HG02840 (cell line): Measurements from ENCODE around the gene IFI27L2.
"Not testable (repeated sequence)": the region's sequence is repeated elsewhere in the genome, so short reads cannot be mapped to it uniquely, and the experiment has no call there.

Source experiments
- ATAC-seq: cut with Tn5 transposase; IDR thresholded peaks from one replicate; pipeline ENCODE4 v1.9.1; 2021; ENCODE audit warnings: mild to moderate bottlenecking, moderate library complexity, moderate number of reproducible peaks; ENCODE audit not compliant: unreplicated experiment, low FRiP score

IFI27L2 gene, protein sequence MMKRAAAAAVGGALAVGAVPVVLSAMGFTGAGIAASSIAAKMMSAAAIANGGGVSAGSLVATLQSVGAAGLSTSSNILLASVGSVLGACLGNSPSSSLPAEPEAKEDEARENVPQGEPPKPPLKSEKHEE

GRCh38 chr14:94129111-94129757, at the start of gene IFI27L2:
Gene IFI27L2 (minus strand): TSS chr14:94129604. CDS start chr14:94129564, 40 bp downstream.
- peak; percentile 89 for ATAC-seq

- ATAC-seq: no peak
Measured at GRCh38 chr14:94177806-94178205, 48.4 kb upstream of the IFI27L2 start.

DNA sequence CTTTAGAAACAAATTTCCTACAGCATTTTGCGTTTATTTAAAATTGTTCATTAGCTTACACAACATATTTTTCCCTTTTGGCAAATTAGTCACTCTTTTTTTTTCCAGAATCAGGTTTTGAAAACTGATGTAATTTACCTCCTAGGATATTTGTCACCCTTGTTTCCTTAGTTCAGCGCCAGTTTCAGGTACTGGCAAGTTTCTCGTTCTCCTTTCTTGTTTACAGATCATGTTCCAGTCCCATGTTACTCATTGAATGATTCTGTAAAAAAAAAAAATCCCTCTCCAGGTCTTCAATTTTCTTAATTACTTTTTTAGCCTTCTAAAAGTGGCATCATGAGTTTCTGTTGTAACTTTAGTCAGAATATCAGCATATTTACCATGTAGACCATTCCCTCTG, 47.4 kb upstream of the IFI27L2 start:
- ATAC-seq: no peak

- no peak for ATAC-seq
Measured at GRCh38 chr14:94175747-94176146, 46.3 kb upstream of the IFI27L2 start.

DNA sequence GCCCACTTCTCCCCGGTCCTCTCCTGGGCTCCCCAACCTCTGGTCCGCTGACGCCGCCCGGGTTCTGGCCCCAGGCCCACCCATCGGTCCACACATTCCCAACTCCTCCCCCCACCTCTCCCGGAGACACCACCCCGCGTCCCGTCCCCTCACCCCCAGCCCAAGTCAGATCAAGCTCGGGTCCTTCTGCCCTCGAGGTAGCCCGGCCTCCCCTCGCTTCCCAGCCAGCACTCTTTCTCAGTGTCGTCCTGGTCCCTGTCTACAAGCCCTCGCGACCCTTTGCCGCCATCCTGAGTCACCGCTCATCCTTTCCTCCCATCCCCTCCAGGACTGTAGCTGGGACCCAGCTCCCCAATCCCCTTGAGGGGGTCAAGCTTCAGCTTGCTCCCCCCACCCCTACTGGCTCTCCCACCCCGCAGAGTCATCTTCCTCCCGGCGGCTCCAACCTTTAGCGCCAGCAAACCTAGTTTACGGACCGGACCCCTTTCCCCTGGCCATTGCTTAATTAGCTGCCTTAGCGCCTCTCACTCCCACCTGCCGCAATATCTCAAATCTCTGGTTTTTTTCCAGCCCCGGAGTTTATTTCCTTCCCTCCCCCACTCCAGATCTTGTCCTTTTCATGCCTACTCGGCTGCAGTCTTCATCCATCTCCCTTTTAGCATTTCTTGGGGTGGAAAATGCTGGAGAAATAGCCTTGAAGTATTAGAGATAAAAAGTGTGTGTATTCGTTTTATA, 45.8 kb upstream of the IFI27L2 start:
- ATAC-seq: no peak

- no peak for ATAC-seq
Measured at GRCh38 chr14:94174604-94175010, 45.2 kb upstream of the IFI27L2 start.

GRCh38 chr14:94173885-94174603, 44.6 kb upstream of the IFI27L2 start, which contains the start of gene PPP4R4:
Gene PPP4R4 (plus strand): TSS chr14:94174322. CDS start chr14:94174466, 144 bp downstream.
- no peak for ATAC-seq

DNA sequence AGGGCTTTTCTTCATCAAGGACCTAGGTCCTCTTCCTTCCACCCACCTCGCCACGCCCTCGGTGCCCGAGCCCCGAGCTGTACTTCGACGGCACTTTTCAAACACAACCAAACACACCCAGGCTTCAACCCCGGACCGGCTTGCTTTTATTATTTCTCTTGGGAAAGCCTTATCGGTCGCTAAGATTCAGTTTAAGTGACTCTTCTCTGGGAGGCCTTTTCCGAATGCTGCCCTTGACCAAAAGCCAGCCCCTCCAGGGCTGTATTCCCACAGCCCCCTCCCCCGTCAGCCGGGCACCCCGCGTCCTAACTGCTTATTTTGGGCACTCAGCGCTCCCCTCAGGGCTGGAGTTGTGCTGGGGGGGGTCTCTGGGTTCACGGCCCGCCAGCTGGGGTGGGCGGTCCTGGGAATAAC, 44.1 kb upstream of the IFI27L2 start:
- no peak for ATAC-seq

DNA sequence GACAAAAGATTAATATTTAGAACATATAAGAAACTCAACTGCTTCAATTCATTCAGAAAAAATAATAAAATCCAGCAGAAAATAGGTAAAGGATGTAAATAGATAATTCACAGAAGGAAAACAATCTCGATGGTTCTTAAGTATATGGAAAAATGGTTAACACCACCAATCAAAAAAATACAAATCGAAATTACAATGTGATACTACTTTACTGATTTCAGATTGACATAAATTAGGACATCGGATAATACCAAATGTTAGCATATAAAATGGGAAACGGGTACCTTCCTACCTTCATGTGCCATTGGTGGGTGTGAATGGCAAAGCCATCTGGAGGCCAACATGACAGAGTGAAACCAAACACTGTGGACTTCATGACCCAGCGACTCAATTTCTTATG, 43.1 kb upstream of the IFI27L2 start:
- ATAC-seq: no peak

GRCh38 chr14:94171208-94171607, 41.8 kb upstream of the IFI27L2 start:
- ATAC-seq: no peak

GRCh38 chr14:94170136-94170535, 40.7 kb upstream of the IFI27L2 start:
- no peak for ATAC-seq

- no peak for ATAC-seq
Measured at GRCh38 chr14:94165744-94166143, 36.3 kb upstream of the IFI27L2 start.

GRCh38 chr14:94164685-94165431, 35.5 kb upstream of the IFI27L2 start:
- no peak for ATAC-seq

- no peak for ATAC-seq
Measured at GRCh38 chr14:94163796-94164195, 34.4 kb upstream of the IFI27L2 start.

DNA sequence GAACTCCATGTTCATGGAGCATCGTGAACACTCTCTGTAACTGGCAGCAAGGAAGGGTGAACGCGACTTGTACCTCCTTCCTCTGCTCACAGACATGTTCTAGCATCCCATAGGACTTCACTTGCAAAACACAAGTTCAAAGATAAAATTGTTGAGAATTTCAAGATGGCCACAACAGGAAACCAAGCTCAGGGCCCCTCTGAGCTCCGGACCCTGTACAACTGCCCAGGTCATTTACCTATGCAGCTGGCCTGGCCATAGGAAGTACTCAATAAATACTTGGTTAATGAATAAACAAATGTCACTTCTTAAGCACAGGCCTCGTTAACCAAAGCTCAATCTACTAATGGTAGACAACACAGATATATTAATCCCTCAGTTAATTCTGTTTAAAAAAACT, 33.1 kb upstream of the IFI27L2 start:
- no peak for ATAC-seq

DNA sequence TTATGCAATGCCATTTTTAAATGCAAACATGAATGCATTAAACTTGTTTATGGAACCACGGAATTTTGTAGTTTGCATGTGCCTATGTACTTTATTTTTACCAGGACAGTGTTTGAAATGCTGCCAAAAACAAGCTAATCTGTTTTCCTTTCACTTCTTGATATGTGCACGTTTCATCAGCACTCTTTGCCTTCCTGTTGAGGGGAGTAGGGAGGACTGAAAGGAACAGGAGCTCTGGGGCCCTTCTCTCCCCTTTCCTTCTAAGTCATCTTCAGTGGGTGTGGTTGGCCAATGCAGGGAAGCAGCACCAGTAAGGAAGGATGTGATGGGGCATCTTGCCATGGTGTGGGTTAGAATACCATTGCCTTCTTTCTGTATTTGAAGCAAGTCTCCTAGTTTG, 32.6 kb upstream of the IFI27L2 start:
- ATAC-seq: no peak

- no peak for ATAC-seq
Measured at GRCh38 chr14:94161058-94161457, 31.7 kb upstream of the IFI27L2 start.

- ATAC-seq: no peak
Measured at GRCh38 chr14:94158239-94158883, 29.0 kb upstream of the IFI27L2 start.

DNA sequence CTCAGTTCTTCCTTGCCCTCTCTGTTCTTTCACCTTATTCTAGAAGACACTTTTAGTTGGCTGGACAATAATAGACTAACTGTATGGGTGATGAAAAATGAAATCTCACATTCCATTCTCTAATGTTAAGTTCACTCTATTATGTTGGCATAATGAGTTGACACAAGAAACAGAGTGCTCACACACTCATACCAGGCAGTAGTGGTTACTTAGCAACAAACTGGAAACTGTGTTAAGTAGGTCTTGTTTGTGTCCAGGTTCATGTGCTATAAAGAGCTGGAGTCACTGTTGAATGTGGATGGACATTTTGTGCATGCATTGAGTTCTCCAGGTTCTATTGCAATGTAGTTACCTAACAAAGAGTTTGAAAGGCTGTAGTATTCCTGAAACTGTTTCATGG, 27.8 kb upstream of the IFI27L2 start:
- no peak for ATAC-seq

- ATAC-seq: not testable (repeated sequence)
Measured at GRCh38 chr14:94156143-94156542, 26.7 kb upstream of the IFI27L2 start.
